ENCODE data around the gene LSMEM2. TPM values are rescaled to one million over a fixed set of nuclear protein-coding genes. Genes with fewer than 3 reads are reported as not detected.

The LSMEM2 gene
- total RNA-seq, 3 donors from 2014 or later: not detected

DNA sequence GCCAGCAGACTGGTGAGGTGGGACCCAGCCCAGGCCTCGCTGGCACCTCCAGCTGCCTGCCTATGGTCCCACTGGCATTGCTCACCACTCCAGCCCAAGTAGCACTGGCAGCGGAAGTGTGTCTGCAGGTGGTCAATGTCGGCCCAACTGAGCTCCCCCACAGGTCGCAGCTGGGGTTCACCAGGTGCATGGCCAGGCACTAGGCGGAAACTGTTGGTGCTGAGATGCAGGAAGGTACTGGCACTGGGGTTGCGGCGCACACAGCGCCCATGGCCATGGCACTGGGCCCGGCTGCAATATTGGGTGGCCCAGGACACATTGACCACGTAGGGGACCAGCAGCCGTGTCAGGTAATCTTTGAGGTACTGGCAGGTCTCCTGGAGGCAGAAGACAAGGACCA, 39.3 kb downstream of the LSMEM2 start:
- intact Hi-C loops (cut with DNase I; ENCODE audit: low total_unique reads): no loop called here
- no peaks in the 10 kb centered on the region for H3K36me3 ChIP-seq

DNA sequence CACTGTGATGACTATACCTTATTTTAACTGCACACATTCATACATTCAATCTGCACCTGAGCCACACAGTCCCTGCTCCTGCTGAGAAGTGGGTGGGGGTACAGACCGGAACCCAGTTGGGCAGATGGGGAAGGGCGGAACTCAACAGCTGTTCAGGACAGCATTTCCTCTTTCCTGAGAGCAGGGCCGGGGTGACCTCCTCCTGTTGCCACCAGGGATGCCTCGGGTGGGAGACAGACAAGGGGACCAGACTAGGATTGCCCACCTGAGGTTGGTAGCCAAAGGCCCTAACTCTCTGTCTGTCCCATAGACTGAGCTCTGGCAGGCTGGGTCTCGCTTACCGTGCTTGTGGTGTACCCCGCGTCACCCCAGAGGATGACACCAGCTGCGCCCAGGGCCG, 39.7 kb downstream of the LSMEM2 start:
- Histone ChIP-seq H3K36me3 (no peaks in the 10 kb centered on the region), H3K9me3 (no peaks in the 10 kb centered on the region), H3K4me1 (peaks cover 18 to 45% of the 10 kb centered on the region in 2 donors), H3K27ac (peak overlapping the region; percentile 94), H3K27me3 (no peaks in the 10 kb centered on the region), H3K4me3 (peak overlapping the region; percentile 54 to 85 (median 79))
- intact Hi-C loops (cut with DNase I; ENCODE audit: low total_unique reads): no loop called here
- no peak for TF ChIP-seq POLR2A (IDR thresholded peaks at IDR 0.05)
- TF ChIP-seq POLR2AphosphoS5 (IDR thresholded peaks at IDR 0.05): no peak
- TF ChIP-seq CTCF (IDR thresholded peaks at IDR 0.05): no peak
- DNase-seq (ENCODE audit: low spot score in 2 of 2): no peak

More for the DNA sequence above, 39.3 kb downstream of the LSMEM2 start:
- Histone ChIP-seq H3K4me3 (peak overlapping the region in 2 of 3 donors; percentile 54 to 85), H3K27ac (peak overlapping the region; percentile 94), H3K4me1 (peaks cover 18 to 45% of the 10 kb centered on the region in 2 donors), H3K9me3 (no peaks in the 10 kb centered on the region), H3K27me3 (no peaks in the 10 kb centered on the region)
- no peak for DNase-seq (ENCODE audit: low spot score in 2 of 2)
- no peak for TF ChIP-seq CTCF (IDR thresholded peaks at IDR 0.05)
- no peak for TF ChIP-seq POLR2AphosphoS5 (IDR thresholded peaks at IDR 0.05)
- no peak for TF ChIP-seq POLR2A (IDR thresholded peaks at IDR 0.05)

- no peaks in the 10 kb centered on the region for H3K27me3 ChIP-seq
- H3K36me3 ChIP-seq: no peaks in the 10 kb centered on the region
- TF ChIP-seq POLR2AphosphoS5 (IDR thresholded peaks at IDR 0.05): no peak
- no peak for TF ChIP-seq CTCF (IDR thresholded peaks at IDR 0.05)
- no peak for TF ChIP-seq POLR2A (IDR thresholded peaks at IDR 0.05)
- peak overlapping the region; percentile 94 for H3K27ac ChIP-seq
- H3K9me3 ChIP-seq: no peaks in the 10 kb centered on the region
- H3K4me1 ChIP-seq: peaks cover 18 to 45% of the 10 kb centered on the region in 2 donors
- peak overlapping the region; percentile 54 to 85 (median 79) for H3K4me3 ChIP-seq
- intact Hi-C loops (cut with DNase I; ENCODE audit: low total_unique reads): no loop called here
- DNase-seq (ENCODE audit: low spot score in 2 of 2): no peak
Observed at GRCh38 chr3:50319181-50319893, 40.5 kb downstream of the LSMEM2 start.

DNA sequence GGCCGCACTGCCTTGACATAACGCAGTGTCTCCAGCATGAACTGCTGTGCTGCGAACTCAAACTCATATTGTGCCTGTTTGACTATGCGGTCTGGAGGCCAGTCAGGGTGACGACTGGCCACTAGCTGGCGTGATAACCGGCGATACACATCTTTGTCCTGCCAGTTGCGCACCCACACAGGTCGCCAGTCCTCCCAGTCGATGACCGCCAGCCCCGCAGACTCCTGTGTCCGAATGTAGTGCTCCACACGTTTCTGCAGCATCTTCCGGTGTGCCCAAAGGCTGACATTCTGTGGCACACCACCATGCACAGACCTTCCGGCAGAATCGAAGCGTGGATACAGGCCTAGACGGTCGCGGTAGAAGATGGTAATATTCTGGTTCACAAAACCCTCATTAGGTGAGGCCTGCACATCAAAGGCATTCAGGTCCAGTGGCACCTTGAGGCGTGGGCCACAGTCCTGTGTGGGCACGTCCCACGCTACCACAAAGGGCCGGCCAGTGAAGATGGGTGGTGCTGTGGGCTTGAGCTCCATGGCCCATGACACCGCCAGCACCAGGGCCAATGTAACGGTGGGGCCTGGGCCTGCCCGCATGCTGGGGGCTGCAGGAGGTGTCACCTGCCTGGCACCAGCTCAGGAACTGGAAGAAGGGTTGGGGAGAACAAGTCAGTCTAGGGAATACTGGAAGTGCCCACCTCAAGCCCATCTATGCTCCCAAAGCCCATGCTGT, 41.2 kb downstream of the LSMEM2 start:
- Histone ChIP-seq H3K27ac (peak overlapping the region; percentile 93 to 94), H3K9me3 (no peaks in the 10 kb centered on the region), H3K4me3 (peak overlapping the region; percentile 54 to 85 (median 79)), H3K36me3 (no peaks in the 10 kb centered on the region), H3K27me3 (no peaks in the 10 kb centered on the region), H3K4me1 (peaks cover 18 to 45% of the 10 kb centered on the region in 2 donors)
- intact Hi-C loops (cut with DNase I; ENCODE audit: low total_unique reads): no loop called here
- TF ChIP-seq CTCF (IDR thresholded peaks at IDR 0.05): no peak
- no peak for DNase-seq (ENCODE audit: low spot score in 2 of 2)

DNA sequence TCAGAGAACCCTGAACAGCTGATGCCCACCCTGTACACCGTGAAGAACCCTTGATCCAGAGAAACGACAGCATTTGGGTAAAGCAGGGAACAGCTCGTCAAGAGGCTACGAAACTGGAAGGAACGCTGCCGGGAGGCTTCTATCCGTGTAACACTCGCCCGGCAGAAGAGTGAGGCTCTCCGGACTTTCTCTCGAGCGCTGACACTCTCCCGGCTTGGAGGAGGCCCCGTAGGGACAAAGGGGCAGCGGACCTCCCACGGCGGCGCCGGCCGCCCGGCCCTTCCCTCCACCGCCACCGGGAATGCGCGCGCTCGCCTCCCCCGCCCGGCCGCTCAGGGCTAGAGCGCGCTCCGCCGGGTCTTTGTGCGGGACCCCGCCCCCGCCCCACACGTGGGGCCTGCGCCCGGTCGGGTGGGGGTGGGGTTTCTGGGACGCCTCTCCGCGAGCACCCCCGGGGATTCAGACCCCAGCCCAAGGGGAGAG, 42.0 kb downstream of the LSMEM2 start:
- Histone ChIP-seq H3K27me3 (no peaks in the 10 kb centered on the region), H3K4me1 (peaks cover 18 to 45% of the 10 kb centered on the region in 2 donors)

More for the DNA sequence above, 42.0 kb downstream of the LSMEM2 start:
- DNase-seq (ENCODE audit: low spot score in 2 of 2): peak in 1 of 2 donors; percentile 61
- TF ChIP-seq POLR2A (IDR thresholded peaks at IDR 0.05): no peak
- TF ChIP-seq CTCF (IDR thresholded peaks at IDR 0.05): no peak
- no peak for TF ChIP-seq POLR2AphosphoS5 (IDR thresholded peaks at IDR 0.05)
- Histone ChIP-seq H3K36me3 (no peaks in the 10 kb centered on the region), H3K9me3 (no peaks in the 10 kb centered on the region), H3K4me3 (peak overlapping the region; percentile 54 to 85 (median 79)), H3K27ac (peak overlapping the region; percentile 93 to 94)
- intact Hi-C loops (cut with DNase I; ENCODE audit: low total_unique reads): no loop called here
